T-helper 17 cell (primary cell): ENCODE data around the gene CELSR2. TPM values are rescaled to one million over a fixed set of nuclear protein-coding genes. Genes with fewer than 3 reads are reported as not detected.

Source experiments
- ATAC-seq: fragments of 150-1000 bp; cut with Tn5 transposase; 2 replicates; pipeline ENCODE4 v1.10.0; 2021; ENCODE audit warnings: mild to moderate bottlenecking, moderate library complexity
- DNase-seq, 3 donors: peaks; one replicate each; pipeline versions ENCODE4 v3.0.0 to v3.0.0-alpha.2; 2020 to 2021
- H3K9me3 ChIP-seq: one replicate; pipeline ENCODE4 v1.7.0; 2013; ENCODE audit warnings: low read length, mild to moderate bottlenecking; ENCODE audit not compliant: control insufficient read depth, poor library complexity, severe bottlenecking
- H3K27ac Mint-ChIP-seq: one replicate; pipeline ENCODE4 v1.8.0; 2022; ENCODE audit warnings: mild to moderate bottlenecking, moderate library complexity, mixed read lengths
- H3K27me3 Mint-ChIP-seq: one replicate; pipeline ENCODE4 v1.8.0; 2022; ENCODE audit warnings: mixed read lengths
- H3K36me3 Mint-ChIP-seq: one replicate; pipeline ENCODE4 v1.8.0; 2022; ENCODE audit warnings: low read depth, mixed read lengths
- H3K4me1 Mint-ChIP-seq: one replicate; pipeline ENCODE4 v1.8.0; 2022; ENCODE audit warnings: mild to moderate bottlenecking, mixed read lengths
- H3K4me3 Mint-ChIP-seq: one replicate; pipeline ENCODE4 v1.8.0; 2022; ENCODE audit warnings: mild to moderate bottlenecking, moderate library complexity, mixed read lengths
- total RNA-seq, 4 donors: library from RNA in 2 of 4; stranded (reverse) in 2 of 4; gene quantifications; one replicate each; pipeline ENCODE4 v1.2.3 and lab custom pipeline; 2022 to 2026

CELSR2 gene
- total RNA-seq, 2 donors from 2014 or later: 3.2 to 3.3 TPM

DNA sequence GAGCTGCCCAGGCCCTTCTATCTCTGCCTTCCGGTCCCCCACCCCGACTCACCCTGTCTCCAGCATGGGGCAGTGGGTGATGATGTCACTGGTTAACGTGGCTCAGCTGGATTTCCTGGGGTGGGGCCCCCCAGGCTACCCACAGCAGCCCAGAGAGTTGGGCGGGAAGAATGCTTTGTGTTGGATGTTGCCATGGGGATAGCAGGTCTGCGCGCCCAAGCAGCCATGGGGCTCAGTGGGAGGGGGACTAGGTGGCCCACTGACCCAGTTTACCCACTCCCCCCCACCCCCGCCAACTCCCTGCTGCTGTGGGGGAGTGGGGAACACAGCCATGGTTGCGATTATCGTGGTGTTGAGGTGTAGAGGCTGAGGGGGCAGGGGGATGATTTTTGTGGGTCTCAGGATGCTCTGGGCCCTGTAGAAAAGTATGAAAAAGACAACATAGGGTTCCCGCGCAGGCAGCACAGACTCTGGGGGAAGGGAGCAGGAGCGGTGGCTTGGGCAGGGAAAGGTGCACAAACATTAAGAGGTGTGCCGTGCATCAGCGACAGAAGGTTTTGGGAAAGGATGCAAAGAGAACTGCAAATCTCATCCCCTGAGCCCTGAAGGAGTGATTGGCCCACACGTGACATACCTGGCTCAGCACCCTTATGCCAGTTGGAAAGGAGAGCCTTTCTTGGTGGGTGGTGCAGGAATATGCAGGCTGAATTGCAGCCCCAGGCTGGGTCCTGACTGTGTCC is 8.5 kb downstream of the CELSR2 start:
- Mint-ChIP-seq H3K4me3 (no peak overlapping the region), H3K4me1 (peaks cover 12% of the 10 kb centered on the region), H3K27ac (peak overlapping the region; percentile 24), H3K36me3 (no peaks in the 10 kb centered on the region), H3K27me3 (no peaks in the 10 kb centered on the region)
- no peaks in the 10 kb centered on the region for H3K9me3 ChIP-seq
- ATAC-seq: no peak
- no peak for DNase-seq

DNA sequence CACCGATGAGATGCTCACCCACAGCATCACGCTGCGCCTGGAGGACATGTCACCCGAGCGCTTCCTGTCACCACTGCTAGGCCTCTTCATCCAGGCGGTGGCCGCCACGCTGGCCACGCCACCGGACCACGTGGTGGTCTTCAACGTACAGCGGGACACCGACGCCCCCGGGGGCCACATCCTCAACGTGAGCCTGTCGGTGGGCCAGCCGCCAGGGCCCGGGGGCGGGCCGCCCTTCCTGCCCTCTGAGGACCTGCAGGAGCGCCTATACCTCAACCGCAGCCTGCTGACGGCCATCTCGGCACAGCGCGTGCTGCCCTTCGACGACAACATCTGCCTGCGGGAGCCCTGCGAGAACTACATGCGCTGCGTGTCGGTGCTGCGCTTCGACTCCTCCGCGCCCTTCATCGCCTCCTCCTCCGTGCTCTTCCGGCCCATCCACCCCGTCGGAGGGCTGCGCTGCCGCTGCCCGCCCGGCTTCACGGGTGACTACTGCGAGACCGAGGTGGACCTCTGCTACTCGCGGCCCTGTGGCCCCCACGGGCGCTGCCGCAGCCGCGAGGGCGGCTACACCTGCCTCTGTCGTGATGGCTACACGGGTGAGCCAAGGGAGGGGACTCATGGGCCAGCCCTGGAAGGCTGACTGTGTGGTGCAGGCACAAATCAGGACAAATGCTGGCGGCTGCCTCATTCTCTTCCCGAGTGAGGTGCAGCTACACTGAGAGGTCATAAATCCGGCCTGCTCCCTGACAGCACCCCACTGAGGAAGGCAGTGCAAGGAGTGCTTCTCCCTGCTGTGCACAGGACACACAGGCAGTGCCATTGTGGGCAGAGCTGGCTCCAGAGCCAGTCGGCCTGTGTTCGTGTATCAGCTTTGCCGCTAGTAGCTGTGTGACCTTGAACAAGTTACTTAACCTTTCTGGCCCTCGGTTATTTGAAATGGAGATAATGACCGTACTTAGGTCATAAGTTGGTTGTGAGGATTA is 9.4 kb downstream of the CELSR2 start:
- no peak overlapping the region for H3K27ac Mint-ChIP-seq
- no peak overlapping the region for H3K4me3 Mint-ChIP-seq
- no peaks in the 10 kb centered on the region for H3K27me3 Mint-ChIP-seq
- no peaks in the 10 kb centered on the region for H3K36me3 Mint-ChIP-seq
- ATAC-seq (no peak), DNase-seq (no peak)
- H3K4me1 Mint-ChIP-seq: peaks cover 13% of the 10 kb centered on the region
- no peaks in the 10 kb centered on the region for H3K9me3 ChIP-seq

DNA sequence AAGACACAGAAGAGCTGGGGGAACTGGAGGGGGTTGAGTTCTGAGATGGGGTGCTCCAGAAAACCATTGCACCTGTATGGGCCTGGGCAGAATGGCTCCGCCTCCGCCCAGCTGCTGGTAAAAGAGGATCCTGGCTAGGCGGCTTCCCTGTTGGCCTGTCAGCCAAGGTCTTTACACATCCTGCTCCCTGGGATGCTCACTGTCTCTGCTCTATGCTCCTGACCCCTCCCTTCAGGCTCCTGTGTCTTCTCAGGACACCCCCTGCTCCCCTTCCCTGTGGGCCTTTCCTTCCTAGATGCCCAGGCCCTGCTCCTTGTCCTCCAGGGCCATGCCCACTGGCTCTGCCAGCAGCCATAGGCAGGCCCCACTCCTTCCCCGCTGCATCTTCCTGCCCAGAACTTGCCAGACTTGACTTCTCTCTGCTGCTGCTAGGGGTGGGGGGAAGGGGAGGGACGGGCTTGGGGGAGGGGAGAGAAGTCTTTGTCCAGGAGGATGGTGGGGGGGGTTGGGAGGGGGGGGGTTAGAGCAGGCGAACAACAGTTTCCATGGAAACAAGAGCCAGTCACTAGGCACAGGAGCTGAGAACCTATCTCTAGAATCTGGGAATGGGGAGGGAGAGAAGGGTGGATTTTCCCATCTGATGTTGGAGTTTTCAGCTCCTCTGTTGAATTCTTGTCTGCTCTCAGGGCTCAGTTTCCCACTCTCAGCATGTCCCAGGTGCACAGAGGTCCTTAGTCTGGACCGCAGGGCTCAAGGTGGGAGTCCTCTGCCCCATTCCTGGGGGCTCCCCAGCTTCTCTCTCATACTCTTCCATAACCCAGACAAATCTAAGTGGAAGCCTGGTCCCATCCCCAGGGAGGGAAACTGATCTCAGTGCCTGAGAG is 10.6 kb downstream of the CELSR2 start:
- H3K4me3 Mint-ChIP-seq: no peak overlapping the region
- no peak overlapping the region for H3K27ac Mint-ChIP-seq
- DNase-seq (no peak), ATAC-seq (no peak)
- no peaks in the 10 kb centered on the region for H3K36me3 Mint-ChIP-seq
- no peaks in the 10 kb centered on the region for H3K9me3 ChIP-seq
- H3K27me3 Mint-ChIP-seq: no peaks in the 10 kb centered on the region
- peaks cover 13% of the 10 kb centered on the region for H3K4me1 Mint-ChIP-seq

DNA sequence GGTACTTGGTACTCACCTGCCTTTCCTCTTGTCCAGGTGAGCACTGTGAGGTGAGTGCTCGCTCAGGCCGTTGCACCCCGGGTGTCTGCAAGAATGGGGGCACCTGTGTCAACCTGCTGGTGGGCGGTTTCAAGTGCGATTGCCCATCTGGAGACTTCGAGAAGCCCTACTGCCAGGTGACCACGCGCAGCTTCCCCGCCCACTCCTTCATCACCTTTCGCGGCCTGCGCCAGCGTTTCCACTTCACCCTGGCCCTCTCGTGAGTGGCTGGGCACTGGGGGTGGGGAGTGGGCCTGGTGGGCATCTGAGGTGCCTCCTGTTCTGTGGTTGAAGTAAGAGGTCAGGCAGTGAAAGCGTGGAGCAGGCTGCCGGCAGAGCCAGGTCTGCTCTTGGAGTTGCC is 11.7 kb downstream of the CELSR2 start:
- DNase-seq: no peak

DNA sequence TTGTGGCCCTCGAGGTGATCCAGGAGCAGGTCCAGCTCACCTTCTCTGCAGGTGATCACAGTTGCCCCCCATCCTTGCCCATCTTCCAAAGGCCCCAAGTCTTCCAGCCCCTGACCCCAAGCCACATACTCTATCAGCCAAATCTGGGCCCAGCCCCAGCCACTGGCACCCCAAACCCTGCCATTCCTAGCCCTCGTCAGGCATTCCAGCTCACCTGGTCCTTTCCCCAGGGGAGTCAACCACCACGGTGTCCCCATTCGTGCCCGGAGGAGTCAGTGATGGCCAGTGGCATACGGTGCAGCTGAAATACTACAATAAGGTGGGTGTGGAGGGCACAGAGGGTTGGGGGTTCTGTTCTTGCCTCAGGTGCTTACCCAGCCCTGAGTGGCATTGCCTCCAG is 12.2 kb downstream of the CELSR2 start:
- no peaks in the 10 kb centered on the region for H3K27me3 Mint-ChIP-seq
- DNase-seq (no peak), ATAC-seq (no peak)
- no peak overlapping the region for H3K4me3 Mint-ChIP-seq
- no peaks in the 10 kb centered on the region for H3K36me3 Mint-ChIP-seq
- peaks cover 8% of the 10 kb centered on the region for H3K4me1 Mint-ChIP-seq
- H3K9me3 ChIP-seq: no peaks in the 10 kb centered on the region
- H3K27ac Mint-ChIP-seq: no peak overlapping the region

More for the DNA sequence above, 11.7 kb downstream of the CELSR2 start:
- no peaks in the 10 kb centered on the region for H3K9me3 ChIP-seq
- ATAC-seq: no peak
- Mint-ChIP-seq H3K27me3 (no peaks in the 10 kb centered on the region), H3K36me3 (no peaks in the 10 kb centered on the region), H3K4me3 (no peak overlapping the region), H3K4me1 (peaks cover 8% of the 10 kb centered on the region), H3K27ac (no peak overlapping the region)

DNA sequence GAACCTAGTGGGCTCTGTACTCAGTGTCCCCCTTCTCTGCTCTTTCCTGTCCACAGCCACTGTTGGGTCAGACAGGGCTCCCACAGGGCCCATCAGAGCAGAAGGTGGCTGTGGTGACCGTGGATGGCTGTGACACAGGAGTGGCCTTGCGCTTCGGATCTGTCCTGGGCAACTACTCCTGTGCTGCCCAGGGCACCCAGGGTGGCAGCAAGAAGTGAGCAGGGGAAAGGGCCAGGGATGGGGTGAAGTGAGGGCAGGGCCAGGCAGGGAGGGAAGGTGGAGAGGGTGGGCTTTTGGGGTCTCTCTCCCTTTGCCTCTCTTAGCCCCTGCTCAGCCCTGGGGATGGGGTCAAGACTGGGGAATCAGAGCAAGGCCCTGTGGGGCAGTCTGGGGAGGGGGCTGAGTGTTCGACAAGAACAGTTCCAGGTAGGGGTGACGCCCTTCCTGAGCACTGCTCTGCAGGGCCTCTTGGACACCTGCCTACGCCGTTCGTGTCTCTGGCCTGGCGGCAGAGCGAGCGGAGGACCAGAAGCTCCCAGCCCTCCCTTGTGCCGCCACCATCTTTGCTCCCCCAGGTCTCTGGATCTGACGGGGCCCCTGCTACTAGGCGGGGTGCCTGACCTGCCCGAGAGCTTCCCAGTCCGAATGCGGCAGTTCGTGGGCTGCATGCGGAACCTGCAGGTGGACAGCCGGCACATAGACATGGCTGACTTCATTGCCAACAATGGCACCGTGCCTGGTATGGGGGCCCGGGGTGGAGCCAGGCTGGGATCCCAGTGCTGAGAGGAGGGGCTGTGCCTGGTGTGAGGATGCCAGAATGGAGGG is 13.1 kb downstream of the CELSR2 start:
- no peaks in the 10 kb centered on the region for H3K27me3 Mint-ChIP-seq
- no peaks in the 10 kb centered on the region for H3K36me3 Mint-ChIP-seq
- H3K27ac Mint-ChIP-seq: no peak overlapping the region
- DNase-seq (no peak), ATAC-seq (no peak)
- H3K4me1 Mint-ChIP-seq: peaks cover 6% of the 10 kb centered on the region
- H3K9me3 ChIP-seq: no peaks in the 10 kb centered on the region
- H3K4me3 Mint-ChIP-seq: no peak overlapping the region

DNA sequence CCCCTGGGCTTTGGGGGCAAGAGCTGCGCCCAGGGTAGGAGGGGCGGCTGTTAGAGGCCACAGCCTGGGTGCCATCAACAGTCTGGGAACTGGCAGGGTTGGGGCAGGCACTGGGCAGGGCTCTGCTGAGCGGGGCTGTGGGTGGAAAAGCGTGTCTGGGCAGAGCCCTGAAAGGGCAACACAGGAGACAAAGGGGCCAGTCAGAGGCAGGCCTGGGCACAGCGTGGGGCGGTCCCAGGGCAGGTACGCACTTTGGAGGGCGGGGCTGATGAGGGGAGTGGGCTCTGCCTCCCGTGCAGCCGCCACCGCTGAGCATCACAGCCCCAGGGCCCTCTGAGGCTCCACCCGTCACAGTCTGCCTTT is 13.9 kb downstream of the CELSR2 start:
- ATAC-seq (peak; percentile 18), DNase-seq (no peak)
- H3K9me3 ChIP-seq: no peaks in the 10 kb centered on the region
- Mint-ChIP-seq H3K36me3 (peaks cover 2% of the 10 kb centered on the region), H3K4me1 (peaks cover 3% of the 10 kb centered on the region), H3K27ac (no peak overlapping the region), H3K4me3 (no peak overlapping the region), H3K27me3 (no peaks in the 10 kb centered on the region)

DNA sequence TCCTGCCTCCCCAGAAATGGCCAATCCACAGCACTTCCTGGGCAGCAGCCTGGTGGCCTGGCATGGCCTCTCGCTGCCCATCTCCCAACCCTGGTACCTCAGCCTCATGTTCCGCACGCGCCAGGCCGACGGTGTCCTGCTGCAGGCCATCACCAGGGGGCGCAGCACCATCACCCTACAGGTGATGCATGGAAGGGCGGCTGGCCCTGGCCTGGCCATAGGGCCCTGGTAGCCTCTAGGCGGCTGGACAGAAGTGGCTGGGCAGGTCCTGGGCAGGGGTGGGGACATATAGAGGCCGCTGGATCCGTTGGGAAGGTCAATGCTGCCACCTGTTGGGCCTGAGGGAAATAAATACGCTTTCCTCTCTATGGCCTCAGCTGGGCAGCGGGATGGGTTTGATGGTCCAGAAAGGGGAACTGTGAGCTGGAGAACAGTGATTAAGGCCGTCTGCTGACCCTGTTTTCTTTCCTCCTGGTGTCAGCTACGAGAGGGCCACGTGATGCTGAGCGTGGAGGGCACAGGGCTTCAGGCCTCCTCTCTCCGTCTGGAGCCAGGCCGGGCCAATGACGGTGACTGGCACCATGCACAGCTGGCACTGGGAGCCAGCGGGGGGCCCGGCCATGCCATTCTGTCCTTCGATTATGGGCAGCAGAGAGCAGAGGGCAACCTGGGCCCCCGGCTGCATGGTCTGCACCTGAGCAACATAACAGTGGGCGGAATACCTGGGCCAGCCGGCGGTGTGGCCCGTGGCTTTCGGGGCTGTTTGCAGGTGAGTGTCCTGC is 14.4 kb downstream of the CELSR2 start:
- peaks cover 2% of the 10 kb centered on the region for H3K36me3 Mint-ChIP-seq
- H3K4me3 Mint-ChIP-seq: no peak overlapping the region
- ATAC-seq (peak; percentile 94), DNase-seq (peak; percentile 59 to 75 (median 65))
- H3K4me1 Mint-ChIP-seq: peaks cover 3% of the 10 kb centered on the region
- H3K27me3 Mint-ChIP-seq: no peaks in the 10 kb centered on the region
- H3K9me3 ChIP-seq: no peaks in the 10 kb centered on the region
- H3K27ac Mint-ChIP-seq: no peak overlapping the region

DNA sequence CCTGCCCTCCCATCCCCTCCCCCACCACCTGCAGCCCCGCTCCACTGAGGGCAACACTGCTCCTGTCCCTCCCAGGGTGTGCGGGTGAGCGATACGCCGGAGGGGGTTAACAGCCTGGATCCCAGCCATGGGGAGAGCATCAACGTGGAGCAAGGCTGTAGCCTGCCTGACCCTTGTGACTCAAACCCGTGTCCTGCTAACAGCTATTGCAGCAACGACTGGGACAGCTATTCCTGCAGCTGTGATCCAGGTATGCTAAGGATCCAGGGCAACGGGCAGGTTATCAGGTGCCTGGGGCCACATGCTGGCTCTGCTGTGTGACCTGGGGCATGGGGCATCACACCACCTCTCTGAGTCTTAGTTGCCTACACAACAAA is 15.0 kb downstream of the CELSR2 start:
- no peaks in the 10 kb centered on the region for H3K9me3 ChIP-seq
- Mint-ChIP-seq H3K4me1 (peaks cover 3% of the 10 kb centered on the region), H3K4me3 (no peak overlapping the region), H3K27me3 (no peaks in the 10 kb centered on the region), H3K27ac (no peak overlapping the region), H3K36me3 (peaks cover 2% of the 10 kb centered on the region)
- ATAC-seq (no peak), DNase-seq (no peak)

DNA sequence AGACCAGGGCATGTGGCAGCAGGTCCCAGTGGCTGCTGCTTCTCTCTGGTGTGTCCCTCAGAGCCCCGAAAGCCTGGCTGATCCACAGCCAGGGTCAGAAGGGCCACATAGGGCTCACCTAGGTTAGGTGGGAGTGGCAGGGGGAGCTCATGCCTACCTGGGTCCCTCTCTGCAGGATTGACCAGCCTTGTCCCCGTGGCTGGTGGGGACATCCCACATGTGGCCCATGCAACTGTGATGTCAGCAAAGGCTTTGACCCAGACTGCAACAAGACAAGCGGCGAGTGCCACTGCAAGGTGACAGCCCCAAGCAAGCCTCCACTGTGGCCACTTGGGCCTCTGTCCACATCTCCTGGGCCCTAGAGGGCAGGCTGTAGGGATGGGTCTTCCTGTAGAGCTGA is 15.7 kb downstream of the CELSR2 start:
- peaks cover 3% of the 10 kb centered on the region for H3K4me1 Mint-ChIP-seq
- H3K27ac Mint-ChIP-seq: no peak overlapping the region
- no peak overlapping the region for H3K4me3 Mint-ChIP-seq
- no peaks in the 10 kb centered on the region for H3K9me3 ChIP-seq
- DNase-seq: no peak
- no peaks in the 10 kb centered on the region for H3K27me3 Mint-ChIP-seq
- ATAC-seq: no peak
- H3K36me3 Mint-ChIP-seq: peaks cover 2% of the 10 kb centered on the region

DNA sequence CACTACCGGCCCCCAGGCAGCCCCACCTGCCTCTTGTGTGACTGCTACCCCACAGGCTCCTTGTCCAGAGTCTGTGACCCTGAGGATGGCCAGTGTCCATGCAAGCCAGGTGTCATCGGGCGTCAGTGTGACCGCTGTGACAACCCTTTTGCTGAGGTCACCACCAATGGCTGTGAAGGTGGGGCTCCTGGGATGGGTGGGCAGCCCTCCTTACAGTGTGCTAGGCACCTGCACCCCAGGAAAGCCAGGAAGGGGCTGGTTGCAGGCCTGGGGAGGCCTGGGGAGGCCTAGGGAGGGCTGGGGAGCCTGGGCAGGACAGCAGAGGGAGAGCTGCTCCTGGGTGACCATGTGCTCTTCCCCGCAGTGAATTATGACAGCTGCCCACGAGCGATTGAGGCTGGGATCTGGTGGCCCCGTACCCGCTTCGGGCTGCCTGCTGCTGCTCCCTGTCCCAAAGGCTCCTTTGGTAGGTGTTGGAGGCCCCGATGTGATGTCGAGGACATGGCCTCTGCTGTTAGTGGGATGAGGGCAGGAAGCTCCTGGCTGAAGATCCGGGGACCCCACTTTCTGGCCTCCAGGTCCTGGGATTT is 16.5 kb downstream of the CELSR2 start:
- no peaks in the 10 kb centered on the region for H3K9me3 ChIP-seq
- H3K27ac Mint-ChIP-seq: no peak overlapping the region
- peaks cover 3% of the 10 kb centered on the region for H3K4me1 Mint-ChIP-seq
- H3K36me3 Mint-ChIP-seq: peaks cover 2% of the 10 kb centered on the region
- H3K27me3 Mint-ChIP-seq: no peaks in the 10 kb centered on the region
- no peak overlapping the region for H3K4me3 Mint-ChIP-seq
- no peak for DNase-seq
- no peak for ATAC-seq
